Effector memory CD8-positive, alpha-beta T cell (primary cell): Measurements from ENCODE around the gene PARP12.
A peak's percentile ranks its signal among the peaks of the same experiment; 100 is the strongest.

ENCODE experiments used
- ATAC-seq: fragments of 150-1000 bp; cut with Tn5 transposase; replicated peaks from 2 replicates; pipeline ENCODE4 v1.10.0; 2021; ENCODE audit warnings: mild to moderate bottlenecking, moderate library complexity
- DNase-seq, 3 experiments: peaks; one replicate each; pipeline ENCODE4 v3.0.0; 2021
- H3K27ac Mint-ChIP-seq, 2 donors: one replicate each; pipeline ENCODE4 v1.8.0; 2022; ENCODE audit warnings: mild to moderate bottlenecking in 2 of 2, mixed read lengths in 2 of 2, moderate library complexity in 2 of 2
- H3K27me3 Mint-ChIP-seq, 2 donors: one replicate each; pipeline ENCODE4 v1.8.0; 2022; ENCODE audit warnings: mixed read lengths in 2 of 2
- H3K36me3 Mint-ChIP-seq: one replicate; pipeline ENCODE4 v1.8.0; 2022; ENCODE audit warnings: mild to moderate bottlenecking, moderate library complexity, mixed read lengths; ENCODE audit not compliant: insufficient read depth
- H3K4me1 Mint-ChIP-seq, 2 donors: one replicate each; pipeline ENCODE4 v1.8.0; 2022; ENCODE audit warnings: low read depth in 2 of 2, mixed read lengths in 2 of 2
- H3K4me3 Mint-ChIP-seq, 2 donors: one replicate each; pipeline ENCODE4 v1.8.0; 2022; ENCODE audit warnings: mild to moderate bottlenecking in 2 of 2, mixed read lengths in 2 of 2, moderate library complexity in 2 of 2
- H3K9me3 Mint-ChIP-seq, 2 donors: one replicate each; pipeline ENCODE4 v1.8.0; 2022; ENCODE audit warnings: mixed read lengths in 2 of 2

The PARP12 gene

GRCh38 chr7:140039066-140039465 is 23.7 kb downstream of the PARP12 start:
- H3K9me3 Mint-ChIP-seq = no peaks in the 10 kb centered on the region
- peaks cover 57% of the 10 kb centered on the region for H3K36me3 Mint-ChIP-seq
- no peaks in the 10 kb centered on the region for H3K27me3 Mint-ChIP-seq
- peak overlapping the region in 1 of 2 donors; percentile 46 for H3K27ac Mint-ChIP-seq
- no peak for DNase-seq
- H3K4me1 Mint-ChIP-seq = peaks cover 20 to 23% of the 10 kb centered on the region in 2 donors
- no peak overlapping the region for H3K4me3 Mint-ChIP-seq
- no peak for ATAC-seq

GRCh38 chr7:140036224-140036962 is 26.4 kb downstream of the PARP12 start:
- Mint-ChIP-seq H3K36me3 (peaks cover 58% of the 10 kb centered on the region), H3K4me3 (no peak overlapping the region), H3K27me3 (no peaks in the 10 kb centered on the region), H3K9me3 (no peaks in the 10 kb centered on the region), H3K27ac (peak overlapping the region; percentile 41 to 57), H3K4me1 (peaks cover 20 to 26% of the 10 kb centered on the region in 2 donors)
- DNase-seq (no peak), ATAC-seq (peak; percentile 58)

- H3K4me1 Mint-ChIP-seq = peaks cover 20 to 26% of the 10 kb centered on the region in 2 donors
- ATAC-seq = no peak
- H3K4me3 Mint-ChIP-seq = no peak overlapping the region
- DNase-seq = no peak
- H3K27ac Mint-ChIP-seq = peak overlapping the region in 1 of 2 donors; percentile 41
- H3K36me3 Mint-ChIP-seq = peaks cover 54% of the 10 kb centered on the region
- H3K9me3 Mint-ChIP-seq = no peaks in the 10 kb centered on the region
- H3K27me3 Mint-ChIP-seq = no peaks in the 10 kb centered on the region
These were observed 27.1 kb downstream of the PARP12 start for GRCh38 chr7:140035400-140036223.

GRCh38 chr7:140034421-140034820 is 28.3 kb downstream of the PARP12 start:
- Mint-ChIP-seq H3K9me3 (no peaks in the 10 kb centered on the region), H3K27me3 (no peaks in the 10 kb centered on the region), H3K4me3 (no peak overlapping the region), H3K27ac (no peak overlapping the region), H3K4me1 (peaks cover 20 to 23% of the 10 kb centered on the region in 2 donors), H3K36me3 (peaks cover 53% of the 10 kb centered on the region)
- DNase-seq (no peak), ATAC-seq (no peak)

GRCh38 chr7:140033779-140034363 is 28.9 kb downstream of the PARP12 start:
- ATAC-seq = no peak
- no peaks in the 10 kb centered on the region for H3K27me3 Mint-ChIP-seq
- no peak overlapping the region for H3K4me3 Mint-ChIP-seq
- DNase-seq = no peak
- no peaks in the 10 kb centered on the region for H3K9me3 Mint-ChIP-seq
- peaks cover 48% of the 10 kb centered on the region for H3K36me3 Mint-ChIP-seq
- H3K4me1 Mint-ChIP-seq = peaks cover 19 to 20% of the 10 kb centered on the region in 2 donors
- no peak overlapping the region for H3K27ac Mint-ChIP-seq

DNA sequence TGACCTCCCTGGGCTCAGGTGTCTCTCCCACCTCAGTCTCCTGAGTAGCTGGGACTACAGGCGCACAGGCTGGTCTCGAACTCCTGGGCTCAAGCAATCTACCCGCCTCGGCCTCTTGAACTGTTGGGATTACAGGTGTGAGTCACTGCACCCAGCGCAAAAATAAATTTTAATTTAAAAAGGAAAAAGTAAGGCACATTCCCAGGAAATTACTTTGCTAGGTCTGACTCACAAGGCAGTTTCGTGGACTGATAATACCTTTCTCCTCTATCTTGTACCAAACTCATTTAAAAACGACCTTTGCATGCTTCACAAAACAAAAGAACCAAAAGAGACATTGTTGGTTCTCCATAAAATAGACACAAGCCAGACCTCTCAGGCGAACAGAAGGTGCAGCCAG is 29.7 kb downstream of the PARP12 start:
- ATAC-seq = no peak
- H3K4me3 Mint-ChIP-seq = no peak overlapping the region
- H3K27me3 Mint-ChIP-seq = no peaks in the 10 kb centered on the region
- no peaks in the 10 kb centered on the region for H3K9me3 Mint-ChIP-seq
- peaks cover 53% of the 10 kb centered on the region for H3K36me3 Mint-ChIP-seq
- DNase-seq = no peak
- peaks cover 19 to 22% of the 10 kb centered on the region in 2 donors for H3K4me1 Mint-ChIP-seq
- H3K27ac Mint-ChIP-seq = no peak overlapping the region

GRCh38 chr7:140031364-140031763 is 31.4 kb downstream of the PARP12 start:
- Mint-ChIP-seq H3K27me3 (no peaks in the 10 kb centered on the region), H3K4me1 (peaks cover 5 to 10% of the 10 kb centered on the region in 2 donors), H3K27ac (peak overlapping the region in 1 of 2 donors; percentile 74), H3K9me3 (no peaks in the 10 kb centered on the region), H3K4me3 (no peak overlapping the region), H3K36me3 (peaks cover 55% of the 10 kb centered on the region)
- no peak for ATAC-seq
- DNase-seq = no peak

DNA sequence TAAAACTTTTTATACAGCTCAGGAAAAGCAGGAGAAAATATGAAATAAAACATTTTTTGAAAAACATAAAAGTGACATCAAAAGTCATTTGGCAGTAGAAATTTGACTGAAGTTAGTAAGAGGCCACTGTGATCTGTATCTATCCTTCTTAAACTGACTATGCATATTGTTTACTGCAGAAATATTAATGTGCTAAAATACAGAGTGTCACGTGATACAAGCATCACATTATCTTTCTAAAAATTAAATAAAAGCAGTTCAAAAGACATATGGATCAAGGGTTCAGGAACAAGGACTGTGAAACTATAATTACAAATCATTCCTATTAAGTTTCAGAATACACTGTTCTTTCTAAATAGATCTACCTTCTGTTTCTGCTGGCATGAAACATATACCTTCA is 33.7 kb downstream of the PARP12 start:
- ATAC-seq = no peak
- Mint-ChIP-seq H3K27me3 (no peaks in the 10 kb centered on the region), H3K4me1 (peaks cover 0 to 6% of the 10 kb centered on the region in 2 donors), H3K27ac (peak overlapping the region in 1 of 2 donors; percentile 73), H3K4me3 (no peak overlapping the region), H3K9me3 (no peaks in the 10 kb centered on the region), H3K36me3 (peaks cover 55% of the 10 kb centered on the region)
- DNase-seq = no peak

DNA sequence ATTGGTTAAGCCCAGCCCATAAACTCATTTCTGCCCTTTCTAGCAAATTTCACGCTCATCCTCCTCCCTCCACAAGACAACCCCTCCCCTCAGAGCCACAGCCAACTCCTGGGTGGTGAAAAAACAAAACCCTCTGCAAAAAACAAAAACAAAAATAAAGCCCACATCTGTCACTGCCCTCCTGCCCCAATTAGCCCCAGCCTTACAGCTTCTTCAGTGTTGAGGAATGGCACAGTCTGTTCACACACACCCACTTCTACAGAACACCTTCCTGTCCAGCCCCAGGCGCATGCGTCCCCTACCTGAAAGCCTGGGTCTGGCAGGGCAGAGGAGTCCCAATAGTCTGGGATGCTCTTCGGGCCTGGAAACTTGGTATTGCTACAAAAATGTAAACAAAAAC is 34.4 kb downstream of the PARP12 start:
- Mint-ChIP-seq H3K4me1 (peaks cover 0 to 2% of the 10 kb centered on the region in 2 donors), H3K36me3 (peaks cover 55% of the 10 kb centered on the region), H3K27ac (peak overlapping the region; percentile 73 to 80), H3K4me3 (no peak overlapping the region), H3K27me3 (no peaks in the 10 kb centered on the region), H3K9me3 (no peaks in the 10 kb centered on the region)
- DNase-seq (no peak), ATAC-seq (no peak)

- peaks cover 54% of the 10 kb centered on the region for H3K36me3 Mint-ChIP-seq
- H3K27me3 Mint-ChIP-seq = no peaks in the 10 kb centered on the region
- peaks cover 0 to 2% of the 10 kb centered on the region in 2 donors for H3K4me1 Mint-ChIP-seq
- H3K9me3 Mint-ChIP-seq = no peaks in the 10 kb centered on the region
- DNase-seq = no peak
- H3K27ac Mint-ChIP-seq = peak overlapping the region; percentile 73 to 80
- no peak overlapping the region for H3K4me3 Mint-ChIP-seq
- no peak for ATAC-seq
These were observed 34.9 kb downstream of the PARP12 start for GRCh38 chr7:140027858-140028257.

DNA sequence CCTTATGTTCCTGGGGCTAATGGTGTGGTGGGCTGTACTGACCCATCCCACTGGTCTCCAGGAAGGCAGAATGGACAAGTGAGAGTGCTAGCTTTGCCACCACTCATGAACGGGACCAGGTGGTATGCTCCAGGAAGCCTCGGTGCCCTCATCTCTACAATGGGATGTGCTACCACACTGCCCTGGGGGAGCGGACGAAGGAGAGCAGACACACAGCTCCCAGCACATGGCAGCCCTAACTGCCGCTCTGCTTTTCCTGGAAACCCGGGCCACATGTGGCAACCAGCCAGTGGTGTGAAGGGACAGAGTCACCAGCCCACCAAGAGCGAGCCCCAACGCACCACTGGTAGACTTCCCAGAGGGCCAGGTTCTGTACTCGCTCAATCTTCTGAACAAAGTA is 35.8 kb downstream of the PARP12 start:
- H3K36me3 Mint-ChIP-seq = peaks cover 54% of the 10 kb centered on the region

DNA sequence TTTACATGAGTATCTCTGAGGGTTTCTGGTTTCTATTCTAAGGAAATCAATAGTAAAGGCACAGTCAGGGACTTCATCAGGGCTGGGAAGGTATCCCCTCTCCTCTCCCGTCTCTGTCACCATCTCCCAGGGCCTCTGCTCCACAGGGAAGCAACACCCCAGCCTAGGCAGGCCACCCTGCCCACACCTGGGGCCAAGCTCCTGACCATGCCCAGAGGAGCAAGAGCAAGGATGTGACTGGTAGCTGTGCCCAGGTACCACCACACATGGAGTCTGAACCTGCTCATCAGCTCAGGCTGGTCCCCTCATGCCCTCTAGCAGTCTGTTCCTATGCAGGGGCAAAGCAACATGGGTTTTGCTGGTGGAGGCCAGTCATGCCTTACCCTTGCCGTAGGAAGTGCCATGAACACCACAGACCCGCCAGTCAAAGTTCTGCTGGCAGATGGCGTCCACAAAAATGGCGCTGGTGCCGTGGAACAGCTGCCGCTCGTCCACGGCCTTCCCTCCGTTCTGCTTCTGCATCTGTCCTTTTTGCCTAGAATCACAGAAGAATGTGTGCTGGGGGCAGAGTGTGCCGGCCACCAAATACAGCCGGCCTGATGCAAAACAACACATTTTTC is 36.8 kb downstream of the PARP12 start:
- Mint-ChIP-seq H3K27ac (peak overlapping the region in 1 of 2 donors; percentile 29), H3K9me3 (no peaks in the 10 kb centered on the region), H3K4me1 (peaks cover 3 to 7% of the 10 kb centered on the region in 2 donors), H3K36me3 (peaks cover 49% of the 10 kb centered on the region), H3K27me3 (no peaks in the 10 kb centered on the region), H3K4me3 (no peak overlapping the region)
- ATAC-seq = no peak
- no peak for DNase-seq

More for the DNA sequence above, 35.8 kb downstream of the PARP12 start:
- H3K4me1 Mint-ChIP-seq = peaks cover 0 to 7% of the 10 kb centered on the region in 2 donors
- DNase-seq (no peak), ATAC-seq (no peak)
- no peaks in the 10 kb centered on the region for H3K27me3 Mint-ChIP-seq
- H3K4me3 Mint-ChIP-seq = no peak overlapping the region
- no peaks in the 10 kb centered on the region for H3K9me3 Mint-ChIP-seq
- no peak overlapping the region for H3K27ac Mint-ChIP-seq

- no peak overlapping the region for H3K27ac Mint-ChIP-seq
- no peak for DNase-seq
- no peak for ATAC-seq
- H3K27me3 Mint-ChIP-seq = no peaks in the 10 kb centered on the region
- no peak overlapping the region for H3K4me3 Mint-ChIP-seq
- H3K36me3 Mint-ChIP-seq = peaks cover 45% of the 10 kb centered on the region
- H3K9me3 Mint-ChIP-seq = no peaks in the 10 kb centered on the region
- peaks cover 3 to 7% of the 10 kb centered on the region in 2 donors for H3K4me1 Mint-ChIP-seq
These were observed 37.5 kb downstream of the PARP12 start for GRCh38 chr7:140025241-140025640.
